ENCODE results near the gene PHLDA3. TPM values are rescaled to one million over a fixed set of nuclear protein-coding genes. Genes with fewer than 3 reads are reported as not detected.

PHLDA3 gene
- total RNA-seq, 1 donor from 2014 or later: 150 TPM

DNA sequence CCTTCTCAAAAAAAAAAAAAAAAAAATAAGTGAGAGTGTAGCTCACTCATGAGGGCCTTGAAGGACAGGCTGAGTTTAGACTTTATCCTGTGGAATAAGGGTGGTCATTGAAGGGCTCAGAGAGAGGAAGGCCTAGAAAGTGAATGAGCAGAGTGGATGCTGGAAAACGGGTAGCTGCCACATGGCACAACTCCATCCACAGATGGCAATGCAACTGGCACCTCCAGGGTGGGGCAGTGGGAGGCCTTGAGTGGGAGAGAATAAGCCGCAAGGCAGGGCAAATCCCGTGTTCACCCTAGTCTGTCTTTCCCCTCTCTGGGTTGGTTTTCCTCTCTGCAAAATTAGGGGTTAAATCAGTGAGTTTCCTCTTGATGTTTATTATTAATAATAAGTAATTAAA lies 50.5 kb downstream of the PHLDA3 start:
- Histone ChIP-seq H3K27me3 (ENCODE audit: insufficient read depth, low read length) (peaks cover 15% of the 10 kb centered on the region), H3K36me3 (ENCODE audit: insufficient read depth, low read length) (no peaks in the 10 kb centered on the region), H3K27ac (ENCODE audit: low read depth, low read length) (no peak overlapping the region), H3K4me1 (ENCODE audit: insufficient read depth, low read length) (no peaks in the 10 kb centered on the region), H3K4me3 (ENCODE audit: insufficient read depth, low read depth, low read length) (no peak overlapping the region), H4K20me1 (ENCODE audit: insufficient read depth, low read length) (no peaks in the 10 kb centered on the region), H3K4me2 (ENCODE audit: low read length) (no peak overlapping the region), H3K9me3 (ENCODE audit: insufficient read depth, low read depth, low read length) (no peaks in the 10 kb centered on the region), H3K9ac (ENCODE audit: low read length) (no peak overlapping the region), H3K79me2 (ENCODE audit: insufficient read depth, low read length) (no peaks in the 10 kb centered on the region), H2AFZ (ENCODE audit: low read depth, low read length) (no peak overlapping the region)
- no peak overlapping the region for H3K27ac Mint-ChIP-seq (ENCODE audit: unreplicated experiment)
- FAIRE-seq (no peak), DNase-seq (ENCODE audit: low read depth) (no peak)
- H3K4me3 Mint-ChIP-seq (ENCODE audit: unreplicated experiment): no peak overlapping the region
- H3K27me3 Mint-ChIP-seq (ENCODE audit: low read depth, unreplicated experiment): peaks cover 51% of the 10 kb centered on the region
- TF ChIP-seq, protein P1, sequence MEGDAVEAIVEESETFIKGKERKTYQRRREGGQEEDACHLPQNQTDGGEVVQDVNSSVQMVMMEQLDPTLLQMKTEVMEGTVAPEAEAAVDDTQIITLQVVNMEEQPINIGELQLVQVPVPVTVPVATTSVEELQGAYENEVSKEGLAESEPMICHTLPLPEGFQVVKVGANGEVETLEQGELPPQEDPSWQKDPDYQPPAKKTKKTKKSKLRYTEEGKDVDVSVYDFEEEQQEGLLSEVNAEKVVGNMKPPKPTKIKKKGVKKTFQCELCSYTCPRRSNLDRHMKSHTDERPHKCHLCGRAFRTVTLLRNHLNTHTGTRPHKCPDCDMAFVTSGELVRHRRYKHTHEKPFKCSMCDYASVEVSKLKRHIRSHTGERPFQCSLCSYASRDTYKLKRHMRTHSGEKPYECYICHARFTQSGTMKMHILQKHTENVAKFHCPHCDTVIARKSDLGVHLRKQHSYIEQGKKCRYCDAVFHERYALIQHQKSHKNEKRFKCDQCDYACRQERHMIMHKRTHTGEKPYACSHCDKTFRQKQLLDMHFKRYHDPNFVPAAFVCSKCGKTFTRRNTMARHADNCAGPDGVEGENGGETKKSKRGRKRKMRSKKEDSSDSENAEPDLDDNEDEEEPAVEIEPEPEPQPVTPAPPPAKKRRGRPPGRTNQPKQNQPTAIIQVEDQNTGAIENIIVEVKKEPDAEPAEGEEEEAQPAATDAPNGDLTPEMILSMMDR (IDR thresholded peaks at IDR 0.05; ENCODE audit: insufficient read depth, low read depth, low read length): no peak
- TF ChIP-seq EZH2 (IDR thresholded peaks at IDR 0.05; ENCODE audit: insufficient read depth, low read length): no peak
- H3K36me3 Mint-ChIP-seq (ENCODE audit: low read depth, unreplicated experiment): no peaks in the 10 kb centered on the region
- H3K9me3 Mint-ChIP-seq (ENCODE audit: unreplicated experiment): peaks cover 3% of the 10 kb centered on the region
- H3K4me1 Mint-ChIP-seq (ENCODE audit: low read depth, unreplicated experiment): peaks cover 13% of the 10 kb centered on the region

Other genes with a start within 250 kb of the PHLDA3 start
- gene PKP1, start 185.7 kb downstream of the PHLDA3 start, total RNA-seq: 0.07 and 0.22 TPM in 2 replicates
- 2.2 and 6.1 TPM in 2 replicates for gene TNNT2, start 91.5 kb downstream of the PHLDA3 start, total RNA-seq
- gene LAD1, start 69.9 kb downstream of the PHLDA3 start, total RNA-seq: 0.29 and 1.2 TPM in 2 replicates
- gene TNNI1, start 47.5 kb downstream of the PHLDA3 start, total RNA-seq: 3.0 and 3.2 TPM in 2 replicates
- gene CSRP1, start 37.9 kb upstream of the PHLDA3 start, total RNA-seq: 289 and 317 TPM in 2 replicates
- gene NAV1, start 69.9 kb upstream of the PHLDA3 start, total RNA-seq: 79.7 and 85.2 TPM in 2 replicates

Measured in astrocyte (in vitro differentiated cells and primary cell).